IMR-90 (cell line): ENCODE results near the gene OR1M1. TPM values are rescaled to one million over a fixed set of nuclear protein-coding genes. Genes with fewer than 3 reads are reported as not detected.

ENCODE experiments used
- ATAC-seq: fragments of 200-7000 bp; cut with Tn5 transposase; 2 replicates; pipeline ENCODE4 v1.9.1; 2020; ENCODE audit warnings: low read depth, mild to moderate bottlenecking, moderate library complexity
- BruUV-seq: library from RNA; stranded (reverse); fragments of 400-500 nt; replicated peaks from 2 replicates; lab custom pipeline; 2021; lab: Mats Ljungman, UMichigan
- CTCF ChIA-PET: fragments of 300-600 bp; formaldehyde crosslinking; extraction: SDS; loops from one replicate; lab custom pipeline; 2021; ENCODE audit warnings: antibody characterized with exemption; lab: Yijun Ruan, JAX
- POLR2A ChIA-PET: fragments of 300-600 bp; sonication (Branson Sonifier 250); formaldehyde crosslinking; loops from one replicate; lab custom pipeline; 2022; ENCODE audit warnings: antibody characterized with exemption; ENCODE audit not compliant: unreplicated experiment; lab: Charles Lee
- DNase-seq: peaks from one replicate; pipeline ENCODE4 v3.0.0; 2013
- H2AFZ ChIP-seq: replicated peaks from 2 replicates; pipeline ENCODE3; 2013; ENCODE audit warnings: low read length, mild to moderate bottlenecking; ENCODE audit not compliant: poor library complexity
- H2AK5ac ChIP-seq: 2 replicates; pipeline ENCODE4 v1.6.1; 2013; ENCODE audit warnings: low read depth, low read length, inconsistent platforms
- H2AK9ac ChIP-seq: replicated peaks from 2 replicates; pipeline ENCODE3; 2013; ENCODE audit warnings: mild to moderate bottlenecking, low read depth, low read length, moderate library complexity; ENCODE audit not compliant: poor library complexity
- H2BK120ac ChIP-seq: 2 replicates; pipeline ENCODE4 v1.6.1; 2013; ENCODE audit warnings: low read depth, low read length, inconsistent platforms
- H2BK15ac ChIP-seq: 3 replicates; pipeline ENCODE4 v1.6.1; 2013; ENCODE audit warnings: low read depth, low read length, inconsistent platforms
- H2BK20ac ChIP-seq: 2 replicates; pipeline ENCODE4 v1.6.1; 2013; ENCODE audit warnings: low read depth, mild to moderate bottlenecking, inconsistent platforms, low read length, moderate library complexity
- H2BK5ac ChIP-seq: 2 replicates; pipeline ENCODE4 v1.6.1; 2013; ENCODE audit warnings: mild to moderate bottlenecking, low read depth, low read length, inconsistent platforms; ENCODE audit not compliant: poor library complexity, severe bottlenecking
- H3K14ac ChIP-seq: replicated peaks from 2 replicates; pipeline ENCODE4 v1.6.1; 2013; ENCODE audit warnings: low read depth, low read length, inconsistent platforms
- H3K18ac ChIP-seq: 2 replicates; pipeline ENCODE4 v1.6.1; 2013; ENCODE audit warnings: low read depth, low read length, control low read depth
- H3K23ac ChIP-seq: 2 replicates; pipeline ENCODE4 v1.6.1; 2013; ENCODE audit warnings: low read depth, low read length, inconsistent platforms
- H3K27ac ChIP-seq: 2 replicates; pipeline ENCODE4 v1.5.1; 2013; ENCODE audit warnings: mild to moderate bottlenecking, control low read depth, low read length; ENCODE audit not compliant: insufficient read depth
- H3K27me3 ChIP-seq: 2 replicates; pipeline ENCODE4 v1.6.1; 2013; ENCODE audit warnings: low read length; ENCODE audit not compliant: control insufficient read depth, insufficient read depth
- H3K36me3 ChIP-seq: 2 replicates; pipeline ENCODE4 v1.6.1; 2013; ENCODE audit warnings: low read length, mixed read lengths; ENCODE audit not compliant: control insufficient read depth, insufficient read depth
- H3K4ac ChIP-seq: 2 replicates; pipeline ENCODE4 v1.6.1; 2013; ENCODE audit warnings: low read depth, low read length, inconsistent platforms
- H3K4me1 ChIP-seq: 2 replicates; pipeline ENCODE4 v1.6.1; 2013; ENCODE audit warnings: low read length, mixed read lengths; ENCODE audit not compliant: control insufficient read depth, insufficient read depth
- H3K4me2 ChIP-seq: 2 replicates; pipeline ENCODE4 v1.6.1; 2013; ENCODE audit warnings: low read depth, mild to moderate bottlenecking, control low read depth, low read length, moderate library complexity
- H3K4me3 ChIP-seq: 2 replicates; pipeline ENCODE4 v1.5.1; 2013; ENCODE audit warnings: low read depth, mild to moderate bottlenecking, control low read depth, low read length, moderate library complexity; ENCODE audit not compliant: insufficient read depth
- H3K56ac ChIP-seq: 2 replicates; pipeline ENCODE4 v1.6.1; 2013; ENCODE audit warnings: low read length, inconsistent platforms; ENCODE audit not compliant: insufficient read depth; ENCODE audit errors: extremely low read depth
- H3K79me1 ChIP-seq, 2 experiments: 2 replicates each; pipeline ENCODE4 v1.6.1; 2013; ENCODE audit warnings: low read length in 2 of 2, inconsistent platforms in 1 of 2, low read depth in 1 of 2
- H3K9ac ChIP-seq: 2 replicates; pipeline ENCODE4 v1.6.1; 2013; ENCODE audit warnings: low read depth, low read length, control low read depth
- H3K9me1 ChIP-seq: 2 replicates; pipeline ENCODE4 v1.6.1; 2013; ENCODE audit warnings: low read length, inconsistent platforms; ENCODE audit not compliant: insufficient read depth
- H3K9me3 ChIP-seq: 2 replicates; pipeline ENCODE4 v1.6.1; 2013; ENCODE audit warnings: low read length; ENCODE audit not compliant: control insufficient read depth, insufficient read depth
- H4K20me1 ChIP-seq: 2 replicates; pipeline ENCODE4 v1.6.1; 2013; ENCODE audit warnings: low read length, inconsistent platforms; ENCODE audit not compliant: insufficient read depth
- H4K5ac ChIP-seq: 2 replicates; pipeline ENCODE4 v1.6.1; 2013; ENCODE audit warnings: mild to moderate bottlenecking, low read depth, low read length, control low read depth
- H4K8ac ChIP-seq, 2 experiments: 2 replicates each; pipeline ENCODE4 v1.6.1; 2013; ENCODE audit warnings: low read depth in 2 of 2, low read length in 2 of 2, control low read depth in 1 of 2, inconsistent platforms in 1 of 2
- H4K91ac ChIP-seq: 2 replicates; pipeline ENCODE4 v1.6.1; 2013; ENCODE audit warnings: low read depth, low read length, inconsistent platforms; ENCODE audit not compliant: insufficient read depth
- BHLHE40 ChIP-seq: fragments of 150-350 bp; IDR thresholded peaks from 2 replicates; pipeline ENCODE4 v1.6.1; 2016; ENCODE audit warnings: mild to moderate bottlenecking, low read depth, low read length
- CEBPB ChIP-seq: IDR thresholded peaks from 2 replicates; pipeline ENCODE4 v1.6.1; 2012; ENCODE audit warnings: low read depth, low read length, improper control_type of control experiment
- CHD1 ChIP-seq: IDR thresholded peaks from 2 replicates; pipeline ENCODE4 v1.6.1; 2012; ENCODE audit warnings: low read depth, low read length, improper control_type of control experiment
- FOS ChIP-seq: fragments of 150-350 bp; IDR thresholded peaks from 2 replicates; pipeline ENCODE4 v1.6.1; 2016; ENCODE audit warnings: low read depth, low read length
- MAFK ChIP-seq: IDR thresholded peaks from 2 replicates; pipeline ENCODE4 v1.6.1; 2012; ENCODE audit warnings: low read depth, low read length, improper control_type of control experiment
- MAZ ChIP-seq: IDR thresholded peaks from 2 replicates; pipeline ENCODE4 v1.6.1; 2012; ENCODE audit warnings: low read depth, mild to moderate bottlenecking, low read length, improper control_type of control experiment, moderate library complexity, borderline replicate concordance
- MXI1 ChIP-seq: IDR thresholded peaks from 2 replicates; pipeline ENCODE4 v1.6.1; 2012; ENCODE audit warnings: low read depth, mild to moderate bottlenecking, low read length, moderate library complexity, borderline replicate concordance
- NFE2L2 ChIP-seq: fragments of 150-350 bp; IDR thresholded peaks from 2 replicates; pipeline ENCODE4 v1.6.1; 2016; ENCODE audit warnings: low read depth, mild to moderate bottlenecking, low read length
- POLR2A ChIP-seq: IDR thresholded peaks from 2 replicates; pipeline ENCODE4 v1.6.1; 2012; ENCODE audit warnings: mild to moderate bottlenecking, low read depth, low read length
- RAD21 ChIP-seq: IDR thresholded peaks from 2 replicates; pipeline ENCODE4 v1.6.1; 2012; ENCODE audit warnings: low read length, improper control_type of control experiment
- RCOR1 ChIP-seq: IDR thresholded peaks from 2 replicates; pipeline ENCODE4 v1.6.1; 2012; ENCODE audit warnings: mild to moderate bottlenecking, low read length, improper control_type of control experiment; ENCODE audit not compliant: insufficient replicate concordance
- RFX5 ChIP-seq: IDR thresholded peaks from 2 replicates; pipeline ENCODE4 v1.8.0; 2012; ENCODE audit warnings: low read depth, mild to moderate bottlenecking, low read length, moderate library complexity
- SMC3 ChIP-seq: fragments of 150-350 bp; IDR thresholded peaks from 2 replicates; pipeline ENCODE4 v1.6.1; 2016; ENCODE audit warnings: low read depth, mild to moderate bottlenecking, antibody characterized with exemption, low read length, moderate library complexity
- WGBS, 2 experiments: methylation state at CpG; one replicate each; pipeline versions ENCODE4 v1.1.5 to v1.1.7; 2013; ENCODE audit warnings: missing lambda C conversion rate in 2 of 2; ENCODE audit not compliant: insufficient read length in 1 of 2; ENCODE audit errors: extremely low coverage in 2 of 2; 5-methylcytosine and 5-hydroxymethylcytosine counted together
- dilution Hi-C: fragments of 300-500 bp; cut with HindIII; formaldehyde crosslinking; loops from one replicate; pipeline ENCODE4 v1.14.3; 2018; ENCODE audit warnings: low sequenced_read_pairs; ENCODE audit not compliant: unreplicated experiment
- in situ Hi-C: fragments of 300-500 bp; cut with MboI; formaldehyde crosslinking; loops from 3 replicates; pipeline ENCODE4 v1.14.3; 2019; ENCODE audit warnings: low sequenced_read_pairs, inconsistent platforms, mixed read lengths
- intact Hi-C: fragments of 100-400 bp; cut with micrococcal nuclease; formaldehyde crosslinking; loops from 2 replicates; pipeline ENCODE4 v1.10.0; 2022
- polyA plus RNA-seq, 3 experiments: library from polyadenylated mRNA; depleted of rRNA; stranded (reverse); fragments of >200 nt; gene quantifications; 2 replicates each; pipeline ENCODE4 v1.2.3, GENCODE V29; 2012; ENCODE audit warnings: low replicate concordance in 1 of 3
- total RNA-seq: library from RNA; depleted of rRNA; stranded (reverse); fragments of >200 nt; gene quantifications from 2 replicates; pipeline ENCODE4 v1.2.3, GENCODE V29; 2012
- TF ChIP-seq, protein P1 (sequence below): conservative IDR thresholded peaks from 2 replicates; pipeline ENCODE4 v1.5.1; 2012; ENCODE audit warnings: mild to moderate bottlenecking, low read depth, low read length, improper control_type of control experiment
- TF ChIP-seq, protein P2 (sequence below): fragments of 150-350 bp; IDR thresholded peaks from 2 replicates; pipeline ENCODE4 v1.6.1; 2017; ENCODE audit warnings: mild to moderate bottlenecking, antibody characterized with exemption, low read length, low read depth
- TF ChIP-seq, protein P3 (sequence below): fragments of 150-350 bp; IDR thresholded peaks from 2 replicates; pipeline ENCODE4 v1.6.1; 2016; ENCODE audit warnings: low read depth, mild to moderate bottlenecking, low read length, moderate library complexity, borderline replicate concordance

Gene OR1M1
- total and polyA plus RNA-seq, 2 of the 4 experiments (the other 2 are of a cell fraction): not detected

DNA sequence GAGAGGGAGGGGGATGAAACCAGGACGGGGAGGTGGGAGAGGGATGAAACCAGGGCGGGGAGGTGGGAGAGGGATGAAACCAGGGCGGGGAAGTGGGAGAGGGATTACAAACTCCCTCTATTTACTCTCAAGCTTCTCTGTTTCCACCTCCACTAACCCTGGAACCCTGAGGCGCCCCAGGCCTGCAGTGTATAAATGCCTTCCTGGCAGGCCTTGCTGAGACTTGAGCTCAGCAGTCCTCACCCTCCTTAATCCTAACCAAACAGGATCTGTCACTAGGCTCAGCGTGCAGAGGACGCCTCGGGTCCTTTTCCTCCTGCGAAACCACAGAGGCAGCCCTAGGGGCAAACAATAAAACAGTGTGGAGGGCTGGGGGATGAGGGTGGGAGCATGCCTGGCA lies 32.1 kb upstream of the OR1M1 start:
- H3K36me3 ChIP-seq: no peaks in the 10 kb centered on the region
- H2BK15ac ChIP-seq: no peak overlapping the region
- dilution Hi-C loops (no loop called here), intact Hi-C loops (no loop called here), in situ Hi-C loops (no loop called here)
- H3K4ac ChIP-seq: no peak overlapping the region
- no peaks in the 10 kb centered on the region for H4K20me1 ChIP-seq
- H3K79me1 ChIP-seq: no peaks in the 10 kb centered on the region
- CTCF ChIA-PET: no interaction called here
- POLR2A ChIA-PET: no interaction called here
- H3K56ac ChIP-seq: no peak overlapping the region
- DNase-seq: no peak
- no peak overlapping the region for H3K4me3 ChIP-seq
- H2BK20ac ChIP-seq: no peak overlapping the region
- H2BK5ac ChIP-seq: no peak overlapping the region
- TF ChIP-seq, protein P1, sequence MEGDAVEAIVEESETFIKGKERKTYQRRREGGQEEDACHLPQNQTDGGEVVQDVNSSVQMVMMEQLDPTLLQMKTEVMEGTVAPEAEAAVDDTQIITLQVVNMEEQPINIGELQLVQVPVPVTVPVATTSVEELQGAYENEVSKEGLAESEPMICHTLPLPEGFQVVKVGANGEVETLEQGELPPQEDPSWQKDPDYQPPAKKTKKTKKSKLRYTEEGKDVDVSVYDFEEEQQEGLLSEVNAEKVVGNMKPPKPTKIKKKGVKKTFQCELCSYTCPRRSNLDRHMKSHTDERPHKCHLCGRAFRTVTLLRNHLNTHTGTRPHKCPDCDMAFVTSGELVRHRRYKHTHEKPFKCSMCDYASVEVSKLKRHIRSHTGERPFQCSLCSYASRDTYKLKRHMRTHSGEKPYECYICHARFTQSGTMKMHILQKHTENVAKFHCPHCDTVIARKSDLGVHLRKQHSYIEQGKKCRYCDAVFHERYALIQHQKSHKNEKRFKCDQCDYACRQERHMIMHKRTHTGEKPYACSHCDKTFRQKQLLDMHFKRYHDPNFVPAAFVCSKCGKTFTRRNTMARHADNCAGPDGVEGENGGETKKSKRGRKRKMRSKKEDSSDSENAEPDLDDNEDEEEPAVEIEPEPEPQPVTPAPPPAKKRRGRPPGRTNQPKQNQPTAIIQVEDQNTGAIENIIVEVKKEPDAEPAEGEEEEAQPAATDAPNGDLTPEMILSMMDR: no peak
- TF ChIP-seq, protein P2, sequence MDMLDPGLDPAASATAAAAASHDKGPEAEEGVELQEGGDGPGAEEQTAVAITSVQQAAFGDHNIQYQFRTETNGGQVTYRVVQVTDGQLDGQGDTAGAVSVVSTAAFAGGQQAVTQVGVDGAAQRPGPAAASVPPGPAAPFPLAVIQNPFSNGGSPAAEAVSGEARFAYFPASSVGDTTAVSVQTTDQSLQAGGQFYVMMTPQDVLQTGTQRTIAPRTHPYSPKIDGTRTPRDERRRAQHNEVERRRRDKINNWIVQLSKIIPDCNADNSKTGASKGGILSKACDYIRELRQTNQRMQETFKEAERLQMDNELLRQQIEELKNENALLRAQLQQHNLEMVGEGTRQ: no peak
- TF ChIP-seq RAD21 (no peak), FOS (no peak), CEBPB (no peak), MXI1 (no peak), RFX5 (no peak), MAFK (no peak), RCOR1 (no peak), POLR2A (no peak), NFE2L2 (no peak), SMC3 (no peak), BHLHE40 (no peak), MAZ (no peak), CHD1 (no peak)
- TF ChIP-seq, protein P3, sequence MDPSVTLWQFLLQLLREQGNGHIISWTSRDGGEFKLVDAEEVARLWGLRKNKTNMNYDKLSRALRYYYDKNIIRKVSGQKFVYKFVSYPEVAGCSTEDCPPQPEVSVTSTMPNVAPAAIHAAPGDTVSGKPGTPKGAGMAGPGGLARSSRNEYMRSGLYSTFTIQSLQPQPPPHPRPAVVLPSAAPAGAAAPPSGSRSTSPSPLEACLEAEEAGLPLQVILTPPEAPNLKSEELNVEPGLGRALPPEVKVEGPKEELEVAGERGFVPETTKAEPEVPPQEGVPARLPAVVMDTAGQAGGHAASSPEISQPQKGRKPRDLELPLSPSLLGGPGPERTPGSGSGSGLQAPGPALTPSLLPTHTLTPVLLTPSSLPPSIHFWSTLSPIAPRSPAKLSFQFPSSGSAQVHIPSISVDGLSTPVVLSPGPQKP: no peak
- H3K9ac ChIP-seq: no peak overlapping the region
- no peak overlapping the region for H2AK9ac ChIP-seq
- H3K4me2 ChIP-seq: no peak overlapping the region
- ATAC-seq: no peak
- H3K9me3 ChIP-seq: peaks cover 13% of the 10 kb centered on the region
- H3K18ac ChIP-seq: no peak overlapping the region
- H3K4me1 ChIP-seq: no peaks in the 10 kb centered on the region
- no peak overlapping the region for H2AK5ac ChIP-seq
- H2AFZ ChIP-seq: no peak overlapping the region
- H3K27ac ChIP-seq: no peak overlapping the region
- H2BK120ac ChIP-seq: no peak overlapping the region
- no peak overlapping the region for H4K5ac ChIP-seq
- H4K91ac ChIP-seq: no peak overlapping the region
- H3K23ac ChIP-seq: no peak overlapping the region
- H3K27me3 ChIP-seq: no peaks in the 10 kb centered on the region
- H4K8ac ChIP-seq: no peak overlapping the region
- no peaks in the 10 kb centered on the region for H3K9me1 ChIP-seq
- no peak overlapping the region for H3K14ac ChIP-seq
- WGBS, 2 experiments: no CpG with 5 or more reads among the region's 8 CpGs
- BruUV-seq: no TSS peak
